ENCODE data around the gene GPRIN3.
A peak's percentile ranks its signal among the peaks of the same experiment; 100 is the strongest.

Gene GPRIN3

DNA sequence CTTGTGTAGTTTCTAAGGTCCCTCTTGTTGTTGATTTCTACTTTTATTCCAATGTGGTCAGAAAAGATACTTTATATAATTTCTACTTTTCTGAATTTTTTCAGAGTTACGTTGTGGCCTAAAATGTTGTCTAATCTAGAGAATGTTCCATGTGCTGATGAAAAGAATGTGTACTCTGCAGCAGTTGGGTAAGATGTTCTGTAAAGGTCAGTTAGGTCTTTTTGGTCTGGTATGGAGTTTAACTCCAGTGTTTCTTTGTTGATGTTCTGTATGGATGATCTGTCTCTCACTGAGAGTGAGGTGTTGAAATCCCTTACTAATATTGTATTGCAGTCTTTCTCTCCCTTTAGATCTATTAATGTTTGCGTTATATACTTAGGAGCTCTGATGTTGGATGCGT, 37.0 kb upstream of the GPRIN3 start:
- TF ChIP-seq CTCF (IDR thresholded peaks at IDR 0.05; ENCODE audit: insufficient read depth, missing control alignments), result no peak
- FAIRE-seq, result no peak
- DNase-seq (ENCODE audit: insufficient read length, low spot score), result no peak

DNA sequence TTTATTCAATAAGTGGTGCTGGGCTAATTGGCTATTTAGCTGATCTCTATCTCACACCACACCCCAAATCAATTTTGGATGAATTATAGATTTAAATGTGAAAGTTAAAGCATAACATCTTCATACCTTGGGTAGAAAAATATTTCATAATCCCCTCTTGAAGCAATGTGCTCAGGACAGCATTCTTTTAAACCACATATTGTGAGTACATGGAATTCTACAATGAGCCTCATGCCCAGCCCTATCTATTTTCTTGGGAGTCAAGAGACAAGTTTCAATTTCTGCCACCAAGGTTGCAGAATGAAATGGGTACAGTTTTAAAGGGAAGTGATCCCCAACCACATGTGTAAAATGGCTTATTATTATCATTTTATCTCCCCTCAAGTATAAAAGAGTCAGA, 30.6 kb upstream of the GPRIN3 start:
- no peak for TF ChIP-seq CTCF (IDR thresholded peaks at IDR 0.05; ENCODE audit: insufficient read depth, missing control alignments)
- DNase-seq (ENCODE audit: insufficient read length, low spot score), result no peak
- FAIRE-seq, result no peak

DNA sequence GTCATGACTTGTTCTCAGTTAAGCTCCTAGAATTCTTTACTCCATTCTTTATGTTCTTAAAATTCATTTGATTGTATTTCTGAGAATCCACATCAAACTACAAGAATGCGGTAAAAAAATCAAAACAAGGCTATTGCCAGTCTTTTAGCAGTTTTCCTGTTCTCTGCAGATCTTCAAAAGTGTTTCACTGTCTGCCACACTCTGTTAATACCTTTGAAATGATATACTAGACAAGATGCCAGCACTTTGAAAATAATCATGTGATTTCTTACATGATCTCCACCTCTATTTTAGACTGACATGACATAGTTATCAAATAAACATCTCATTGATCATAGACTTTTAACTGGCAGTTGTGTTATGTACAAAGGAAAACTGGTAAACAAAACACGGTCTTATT, 30.1 kb upstream of the GPRIN3 start:
- DNase-seq (ENCODE audit: insufficient read length, low spot score) (no peak), FAIRE-seq (peak; percentile 48)
- TF ChIP-seq CTCF (IDR thresholded peaks at IDR 0.05; ENCODE audit: insufficient read depth, missing control alignments), result no peak

DNA sequence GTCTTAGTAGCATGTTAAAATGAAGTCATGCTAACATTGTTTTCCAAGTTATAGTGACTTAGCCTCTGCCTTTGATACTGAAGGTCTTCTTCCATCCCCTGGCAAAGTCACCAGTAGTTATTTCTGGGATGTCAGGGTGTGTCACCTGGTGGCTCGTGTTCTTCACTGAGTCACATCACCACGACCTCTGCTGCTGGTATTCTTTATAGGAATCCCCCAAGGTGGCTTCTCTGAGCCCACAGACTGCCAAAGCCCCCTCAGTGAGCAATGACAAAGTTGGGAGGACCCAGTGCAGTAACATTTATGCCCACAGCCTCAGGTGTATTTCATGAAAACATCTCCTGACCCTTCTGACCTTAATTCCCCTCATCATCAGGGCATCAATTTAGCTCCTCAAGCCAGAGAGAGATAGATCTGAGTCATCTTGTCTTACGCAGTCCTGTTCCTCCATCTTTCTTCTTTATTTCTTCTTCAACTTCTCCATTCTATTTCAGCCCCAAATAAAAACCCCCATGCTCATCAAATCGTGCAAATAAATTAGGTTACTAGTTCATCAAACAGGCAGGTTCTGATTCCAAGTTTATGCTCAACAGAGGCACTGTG, 29.3 kb upstream of the GPRIN3 start:
- FAIRE-seq, result no peak
- no peak for TF ChIP-seq CTCF (IDR thresholded peaks at IDR 0.05; ENCODE audit: insufficient read depth, missing control alignments)

DNA sequence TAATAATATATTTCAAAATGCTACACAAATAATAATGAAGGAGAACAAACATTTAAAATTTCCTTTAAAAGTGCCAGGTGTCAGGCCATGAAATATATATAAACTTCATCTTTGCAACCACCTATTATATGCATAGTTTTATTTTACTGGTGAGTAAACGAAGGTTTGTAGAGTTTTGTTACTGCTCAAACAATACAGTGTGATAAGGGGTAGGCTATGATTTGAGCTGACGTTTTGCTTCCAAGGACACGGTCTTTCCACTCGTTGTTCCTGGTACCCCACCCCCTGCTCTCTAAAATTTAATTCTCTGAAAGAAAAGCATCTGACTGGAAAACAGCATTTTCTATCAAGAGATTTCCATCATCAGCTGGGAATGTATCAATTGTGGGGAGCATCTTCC, 27.2 kb upstream of the GPRIN3 start:
- TF ChIP-seq CTCF (IDR thresholded peaks at IDR 0.05; ENCODE audit: insufficient read depth, missing control alignments), result no peak
- FAIRE-seq, result no peak
- DNase-seq (ENCODE audit: insufficient read length, low spot score), result no peak

More for the DNA sequence above, 29.3 kb upstream of the GPRIN3 start:
- DNase-seq (ENCODE audit: insufficient read length, low spot score), result no peak

GRCh38 chr4:89334311-89334710, 26.7 kb upstream of the GPRIN3 start:
- peak; percentile 11 for FAIRE-seq
- DNase-seq (ENCODE audit: insufficient read length, low spot score), result no peak
- no peak for TF ChIP-seq CTCF (IDR thresholded peaks at IDR 0.05; ENCODE audit: insufficient read depth, missing control alignments)

DNA sequence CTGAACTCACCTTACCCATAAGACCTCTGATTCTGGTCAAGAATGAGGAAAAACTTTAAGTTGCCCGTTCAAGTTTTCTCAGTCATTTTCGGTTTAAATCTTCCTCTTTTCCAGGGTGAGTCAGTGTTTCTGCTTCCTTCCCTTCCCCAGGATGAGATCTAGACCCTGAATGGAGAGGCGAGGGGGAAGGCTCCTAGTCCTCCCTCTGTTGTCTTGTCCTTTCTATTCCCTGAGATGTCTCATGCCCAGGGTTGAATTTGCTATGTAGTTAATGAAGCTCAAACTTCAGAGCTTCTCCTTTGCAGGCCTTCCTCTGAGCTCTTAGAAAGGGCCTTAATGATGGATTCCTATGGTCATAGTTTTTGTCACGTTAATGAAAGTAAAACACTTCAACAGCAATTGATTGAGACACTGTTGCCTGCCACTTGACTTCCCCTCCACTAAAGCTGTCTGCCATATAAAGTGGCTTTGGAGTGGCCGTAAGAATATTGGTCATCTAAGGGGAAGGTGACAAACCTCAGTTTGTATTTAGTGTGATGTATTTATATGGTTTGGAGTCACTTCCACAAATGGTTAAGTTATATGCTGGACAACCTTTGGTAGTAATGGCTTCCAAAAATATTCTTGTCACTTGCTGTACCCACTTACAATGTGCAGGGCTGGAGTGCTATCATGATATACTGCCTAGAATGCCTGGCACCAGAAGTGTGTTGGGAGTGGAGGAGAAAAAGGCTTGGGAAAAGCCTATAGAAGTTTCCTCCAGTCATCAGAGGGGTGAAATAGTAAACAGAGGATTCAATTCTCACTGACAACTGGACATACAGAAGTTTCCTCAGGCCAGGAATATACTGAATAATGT, 24.3 kb upstream of the GPRIN3 start:
- DNase-seq (ENCODE audit: insufficient read length, low spot score), result no peak
- no peak for FAIRE-seq
- no peak for TF ChIP-seq CTCF (IDR thresholded peaks at IDR 0.05; ENCODE audit: insufficient read depth, missing control alignments)
